NCI-H1694 treated with DMSO at 0.1 percent for 48 hours (cell line): ENCODE measurements around the gene NUP210.
"Not testable (repeated sequence)": the region's sequence is repeated elsewhere in the genome, so short reads cannot be mapped to it uniquely, and the experiment has no call there.

Experiments
- DNase-seq: peaks from one replicate; lab custom pipeline; 2025; lab: John Stamatoyannopoulos, UW

Gene NUP210

GRCh38 chr3:13406190-13406589, 13.9 kb downstream of the NUP210 start:
- no peak for DNase-seq

- DNase-seq = no peak
Observed at GRCh38 chr3:13405614-13406013, 14.5 kb downstream of the NUP210 start.

GRCh38 chr3:13404626-13405452, 15.3 kb downstream of the NUP210 start:
- no peak for DNase-seq

- DNase-seq = no peak
Observed at GRCh38 chr3:13403847-13404246, 16.3 kb downstream of the NUP210 start.

- no peak for DNase-seq
Observed at GRCh38 chr3:13403213-13403819, 16.8 kb downstream of the NUP210 start.

- no peak for DNase-seq
Observed at GRCh38 chr3:13401149-13401548, 19.0 kb downstream of the NUP210 start.

- no peak for DNase-seq
Observed at GRCh38 chr3:13400114-13400673, 19.9 kb downstream of the NUP210 start.

GRCh38 chr3:13399603-13400002, 20.5 kb downstream of the NUP210 start:
- DNase-seq = no peak

- no peak for DNase-seq
Observed at GRCh38 chr3:13397316-13397715, 22.8 kb downstream of the NUP210 start.

- no peak for DNase-seq
Observed at GRCh38 chr3:13394363-13394762, 25.8 kb downstream of the NUP210 start.

GRCh38 chr3:13393427-13394360, 26.4 kb downstream of the NUP210 start:
- no peak for DNase-seq

GRCh38 chr3:13391308-13391707, 28.8 kb downstream of the NUP210 start:
- DNase-seq = no peak

GRCh38 chr3:13389378-13389777, 30.7 kb downstream of the NUP210 start:
- no peak for DNase-seq

- no peak for DNase-seq
Observed at GRCh38 chr3:13388816-13389215, 31.3 kb downstream of the NUP210 start.

GRCh38 chr3:13385373-13385965, 34.7 kb downstream of the NUP210 start:
- no peak for DNase-seq

GRCh38 chr3:13380971-13381370, 39.2 kb downstream of the NUP210 start:
- no peak for DNase-seq

GRCh38 chr3:13379201-13379830, 40.8 kb downstream of the NUP210 start:
- DNase-seq = no peak

- no peak for DNase-seq
Observed at GRCh38 chr3:13378155-13378554, 42.0 kb downstream of the NUP210 start.

GRCh38 chr3:13377741-13378140, 42.4 kb downstream of the NUP210 start:
- not testable (repeated sequence) for DNase-seq

- no peak for DNase-seq
Observed at GRCh38 chr3:13377021-13377420, 43.1 kb downstream of the NUP210 start.

- no peak for DNase-seq
Observed at GRCh38 chr3:13376091-13376490, 44.0 kb downstream of the NUP210 start.
